CD4-positive, alpha-beta T cell (primary cell): Measurements from ENCODE around the gene NUB1. TPM values are rescaled to one million over a fixed set of nuclear protein-coding genes. Genes with fewer than 3 reads are reported as not detected.
A peak's percentile ranks its signal among the peaks of the same experiment; 100 is the strongest.

Source experiments
- ATAC-seq: fragments of 200-7000 bp; cut with Tn5 transposase; one replicate; pipeline ENCODE4 v1.10.0; 2022; ENCODE audit warnings: mild to moderate bottlenecking; ENCODE audit not compliant: poor library complexity
- CTCF ChIA-PET: fragments of 350-600 bp; sonication (Branson Sonifier 250); formaldehyde crosslinking; loops from one replicate; lab custom pipeline; 2021; ENCODE audit warnings: antibody characterized with exemption, inconsistent platforms; lab: Charles Lee
- POLR2A ChIA-PET: fragments of 350-600 bp; sonication (Branson Sonifier 250); formaldehyde crosslinking; loops from one replicate; lab custom pipeline; 2021; ENCODE audit warnings: antibody characterized with exemption, inconsistent platforms; lab: Charles Lee
- DNase-seq, 14 experiments: peaks; one replicate each; pipeline ENCODE4 v3.0.0-alpha.2; 2013 to 2020; ENCODE audit warnings: mixed read lengths in 2 of 14
- H3K27ac ChIP-seq, 2 donors: one replicate each; pipeline versions ENCODE4 v1.5.1 to v1.7.0; 2013; ENCODE audit warnings: low read length in 2 of 2, low read depth in 1 of 2, mild to moderate bottlenecking in 1 of 2
- H3K27me3 ChIP-seq, 2 experiments: 1 replicate in 1 of 2; 2 replicates in 1 of 2; pipeline versions ENCODE4 v1.6.1 to v1.7.0; 2013; ENCODE audit warnings: low read length in 2 of 2, control low read depth in 1 of 2, mild to moderate bottlenecking in 1 of 2, moderate library complexity in 1 of 2; ENCODE audit not compliant: insufficient read depth in 2 of 2, control insufficient read depth in 1 of 2
- H3K36me3 ChIP-seq: one replicate; pipeline ENCODE4 v1.6.1; 2013; ENCODE audit warnings: low read length, control low read depth; ENCODE audit not compliant: insufficient read depth
- H3K4me1 ChIP-seq: one replicate; pipeline ENCODE4 v1.6.1; 2013; ENCODE audit warnings: low read length, control low read depth; ENCODE audit not compliant: insufficient read depth
- H3K4me3 ChIP-seq: one replicate; pipeline ENCODE4 v1.5.1; 2013; ENCODE audit warnings: mild to moderate bottlenecking, low read length, moderate library complexity
- H3K9me3 ChIP-seq, 2 experiments: 1 replicate in 1 of 2; 2 replicates in 1 of 2; pipeline versions ENCODE4 v1.6.1 to v1.7.0; 2013; ENCODE audit warnings: low read length in 2 of 2, mild to moderate bottlenecking in 2 of 2, control low read depth in 1 of 2, moderate library complexity in 1 of 2; ENCODE audit not compliant: control insufficient read depth in 1 of 2, insufficient read depth in 1 of 2
- H3K27ac Mint-ChIP-seq: one replicate; pipeline ENCODE4 v1.8.0; 2020; ENCODE audit warnings: mixed read lengths
- H3K27me3 Mint-ChIP-seq: one replicate; pipeline ENCODE4 v1.8.0; 2021; ENCODE audit warnings: mixed read lengths
- H3K36me3 Mint-ChIP-seq: one replicate; pipeline ENCODE4 v1.8.0; 2021; ENCODE audit warnings: low read depth, mixed read lengths
- H3K4me1 Mint-ChIP-seq: one replicate; pipeline ENCODE4 v1.8.0; 2021; ENCODE audit warnings: low read depth, mixed read lengths
- H3K4me3 Mint-ChIP-seq: one replicate; pipeline ENCODE4 v1.8.0; 2020; ENCODE audit warnings: mild to moderate bottlenecking, mixed read lengths
- H3K9me3 Mint-ChIP-seq: one replicate; pipeline ENCODE4 v1.8.0; 2020; ENCODE audit warnings: mixed read lengths
- CTCF ChIP-seq: fragments of 200-600 bp; IDR thresholded peaks from one replicate; pipeline ENCODE4 v1.8.0; 2022; ENCODE audit warnings: antibody characterized with exemption, mild to moderate bottlenecking
- intact Hi-C, 2 experiments: fragments of 100-400 bp; cut with DNase I in 1 of 2; cut with micrococcal nuclease in 1 of 2; formaldehyde crosslinking; loops; one replicate each; pipeline versions ENCODE4 v1.15.1 to v1.9.0; 2023 to 2025; cut with DNase I, micrococcal nuclease
- total RNA-seq, 174 experiments: library from RNA in 2 of 174; stranded (reverse) in 2 of 174; gene quantifications; one replicate each; pipeline ENCODE4 v1.2.3 and lab custom pipeline; 2021 to 2026

Gene NUB1
- total RNA-seq, 2 experiments from 2014 or later, result 86.0 to 90.4 TPM

GRCh38 chr7:151339651-151340382, 1.8 kb upstream of the NUB1 start:
- Mint-ChIP-seq H3K27ac (peak overlapping the region; percentile 92), H3K4me3 (peak overlapping the region; percentile 93), H3K27me3 (no peaks in the 10 kb centered on the region), H3K9me3 (peaks cover 5% of the 10 kb centered on the region), H3K4me1 (peaks cover 36% of the 10 kb centered on the region), H3K36me3 (peaks cover 22% of the 10 kb centered on the region)
- Histone ChIP-seq H3K4me3 (peak overlapping the region; percentile 16), H3K27ac (peak overlapping the region in 1 of 2 donors; percentile 50), H3K4me1 (peaks cover 32% of the 10 kb centered on the region), H3K9me3 (no peaks in the 10 kb centered on the region), H3K27me3 (no peaks in the 10 kb centered on the region), H3K36me3 (peaks cover 8% of the 10 kb centered on the region)
- intact Hi-C loops, result loop anchor here in 1 of 2 experiments (2.0 to 10.0 kb wide), 4 partner anchors 23 to 1335 kb away; partner anchors contain the start of gene XRCC2
- CTCF ChIA-PET, result interaction anchor here (1.1 to 3.8 kb wide), 3 partner anchors 10 to 25 kb away, joined by 5 to 25 read pairs (median 10); no protein-coding TSS in a partner anchor
- no peak for TF ChIP-seq CTCF
- no peak for ATAC-seq
- POLR2A ChIA-PET, result interaction anchor here (1.2 to 3.4 kb wide), 2 partner anchors 12 to 20 kb away, joined by 3 to 65 read pairs; no protein-coding TSS in a partner anchor
- peak in 3 of 14 experiments; percentile 47 to 67 (median 51) for DNase-seq

DNA sequence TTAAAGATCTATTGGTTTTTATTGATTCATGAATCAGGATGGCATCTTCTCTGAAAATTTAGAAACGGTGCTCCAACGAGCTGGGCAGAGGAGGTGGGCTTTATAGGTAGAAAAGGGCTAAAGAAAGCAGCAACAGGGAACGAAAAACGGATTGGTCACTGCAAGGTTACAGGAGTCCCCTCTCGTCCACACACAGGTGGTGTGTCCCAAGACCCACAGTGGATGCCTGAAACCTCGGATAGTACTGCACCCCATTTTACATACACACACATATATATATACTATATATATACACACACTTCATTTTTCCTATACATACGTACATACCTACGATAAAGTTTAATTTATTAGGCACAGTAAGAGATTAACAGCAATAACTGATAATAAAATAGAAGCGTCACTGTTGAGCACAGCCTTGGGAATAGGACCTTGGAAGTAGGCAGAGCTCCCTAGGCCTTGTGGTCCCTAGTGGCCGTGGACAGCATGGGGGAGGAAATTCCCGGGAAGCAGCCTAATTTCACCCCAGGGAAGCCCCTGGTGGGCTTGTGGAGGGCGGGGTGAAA, 737 bp upstream of the NUB1 start:
- H3K4me3 Mint-ChIP-seq, result peak overlapping the region; percentile 93
- POLR2A ChIA-PET, result interaction anchor here (0.6 to 3.4 kb wide), 15 partner anchors 11 to 802 kb away, joined by 3 to 65 read pairs (median 3); partner anchors contain the start of genes ABCF2 and RHEB
- H3K4me3 ChIP-seq, result peak overlapping the region; percentile 25
- no peak for ATAC-seq
- no peaks in the 10 kb centered on the region for H3K27me3 ChIP-seq
- peaks cover 19% of the 10 kb centered on the region for H3K36me3 ChIP-seq
- CTCF ChIA-PET, result interaction anchor here (0.8 to 3.8 kb wide), 6 partner anchors 9 to 313 kb away, joined by 3 to 25 read pairs (median 8); partner anchors contain the start of gene ABCB8
- peaks cover 5% of the 10 kb centered on the region for H3K9me3 Mint-ChIP-seq
- no peak overlapping the region for H3K27ac ChIP-seq
- peaks cover 32% of the 10 kb centered on the region for H3K4me1 ChIP-seq
- intact Hi-C loops, result loop anchor here in 1 of 2 experiments (5.0 to 10.0 kb wide), 3 partner anchors 184 to 1334 kb away; partner anchors contain the start of gene XRCC2
- no peaks in the 10 kb centered on the region for H3K27me3 Mint-ChIP-seq
- no peak for TF ChIP-seq CTCF
- H3K36me3 Mint-ChIP-seq, result peaks cover 31% of the 10 kb centered on the region
- peak overlapping the region; percentile 92 for H3K27ac Mint-ChIP-seq
- H3K4me1 Mint-ChIP-seq, result peaks cover 42% of the 10 kb centered on the region
- H3K9me3 ChIP-seq, result no peaks in the 10 kb centered on the region
- no peak for DNase-seq

DNA sequence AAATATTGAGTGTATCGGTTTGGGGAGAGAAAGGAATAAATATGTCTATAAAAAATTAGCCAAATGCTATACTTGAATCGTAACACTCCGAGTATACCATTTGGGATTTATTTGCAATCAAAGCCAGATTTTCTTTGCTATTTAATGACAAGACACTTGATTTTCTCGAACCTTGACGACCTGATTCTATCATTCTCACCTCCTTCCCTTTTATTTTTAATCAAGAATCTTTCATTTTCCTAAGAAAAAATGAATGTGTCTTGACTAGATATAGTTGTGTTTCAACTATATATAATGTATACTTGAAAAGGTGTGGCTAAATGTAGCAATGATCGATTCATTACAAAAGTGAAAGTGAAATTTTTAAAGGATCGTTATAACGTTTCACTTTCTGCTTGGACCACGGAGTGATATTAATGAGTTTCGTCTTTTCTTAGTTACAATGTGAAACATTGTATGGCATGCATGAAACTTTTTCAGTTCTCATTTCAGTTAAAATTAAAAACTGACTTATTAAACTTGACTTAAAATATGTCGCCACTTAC, 562 bp downstream of the NUB1 start:
- Histone ChIP-seq H3K27me3 (no peaks in the 10 kb centered on the region), H3K27ac (peak overlapping the region; percentile 55 to 88), H3K9me3 (no peaks in the 10 kb centered on the region), H3K4me3 (peak overlapping the region; percentile 88), H3K36me3 (peaks cover 31% of the 10 kb centered on the region), H3K4me1 (peaks cover 36% of the 10 kb centered on the region)
- Mint-ChIP-seq H3K36me3 (peaks cover 43% of the 10 kb centered on the region), H3K4me3 (peak overlapping the region; percentile 93), H3K4me1 (peaks cover 50% of the 10 kb centered on the region), H3K27ac (peak overlapping the region; percentile 92), H3K9me3 (peaks cover 5% of the 10 kb centered on the region), H3K27me3 (no peaks in the 10 kb centered on the region)
- ChIA-PET CTCF (interaction anchor here (1.2 to 3.8 kb wide), 3 partner anchors 9 to 38 kb away, joined by 3 to 25 read pairs (median 12); no protein-coding TSS in a partner anchor), POLR2A (interaction anchor here (0.9 to 3.4 kb wide), 9 partner anchors 9 to 801 kb away, joined by 3 to 65 read pairs (median 4); partner anchors contain the start of genes ABCF2 and RHEB)
- DNase-seq (peak in 3 of 14 experiments; percentile 61 to 81 (median 67)), ATAC-seq (peak; percentile 14)
- intact Hi-C loops, result loop anchor here (1.0 to 10.0 kb wide), 4 partner anchors 8 to 1333 kb away; partner anchors contain the start of gene XRCC2 (in 1 of the 2)
- no peak for TF ChIP-seq CTCF
